ENCODE measurements around the gene FCHSD2. TPM values are rescaled to one million over a fixed set of nuclear protein-coding genes. Genes with fewer than 3 reads are reported as not detected.

The FCHSD2 gene
- total and polyA plus RNA-seq, 2 of the 13 experiments (the other 11 are each of a cell fraction or from before 2014, with no cell fraction given), result 20.5 to 24.8 TPM

- Histone ChIP-seq H3K27ac (ENCODE audit: extremely low read length, insufficient read depth, low read length) (no peak overlapping the region), H3K9ac (ENCODE audit: insufficient read depth, low read depth, low read length) (no peak overlapping the region), H3K36me3 (replicated peaks in 1 of 2; ENCODE audit: control insufficient read depth in 1 of 2, insufficient read depth in 2 of 2, low read length in 2 of 2) (peaks cover 44 to 88% of the 10 kb centered on the region in 2 experiments), H2AFZ (ENCODE audit: low read length) (no peak overlapping the region), H3K9me3 (ENCODE audit: low read length) (no peaks in the 10 kb centered on the region), H3K4me3 (replicated peaks in 1 of 3; ENCODE audit: insufficient read depth in 1 of 3, low read depth in 2 of 3, low read length in 3 of 3) (no peak overlapping the region), H4K20me1 (ENCODE audit: insufficient read depth, low read length) (no peaks in the 10 kb centered on the region), H3K79me2 (ENCODE audit: insufficient read depth, low read length) (no peaks in the 10 kb centered on the region), H3K4me2 (ENCODE audit: low read depth, low read length) (no peak overlapping the region), H3K4me1 (ENCODE audit: insufficient read depth, low read length) (no peaks in the 10 kb centered on the region), H3K27me3 (ENCODE audit: control insufficient read depth in 1 of 2, insufficient read depth in 2 of 2, low read length in 2 of 2) (no peaks in the 10 kb centered on the region)
- POLR2A ChIA-PET, result interaction anchor here (0.6 kb wide), 1 partner anchor 832 kb away, joined by 4 read pairs; no protein-coding TSS in a partner anchor
- BruUV-seq (replicated peaks), result no TSS peak
- CTCF ChIA-PET (ENCODE audit: low intra/inter-chr PET ratio, low total read pairs), result no interaction called here
- over 99% methylated on average over 4 of the region's 4 CpGs for WGBS (ENCODE audit: low lambda C conversion rate)
- FAIRE-seq, result no peak
- no peak for DNase-seq (ENCODE audit: low spot score)
- TF ChIP-seq ZBTB14 (CRISPR knock-in tag; IDR thresholded peaks at IDR 0.05) (no peak), CEBPB (IDR thresholded peaks at IDR 0.05; ENCODE audit: borderline replicate concordance, low read depth, low read length) (0 out of 2 replicates have a peak, but pooled peaks have one; percentile 3), CSRNP1 (CRISPR knock-in tag; IDR thresholded peaks at IDR 0.05) (no peak)
- in situ Hi-C loops (cut with HindIII; ENCODE audit: extremely low pct_ligation_motif_present, low pct_unique_long_range_greater_than_20kb), result no loop called here
- intact Hi-C loops (cut with micrococcal nuclease; ENCODE audit: unreplicated experiment), result no loop called here
- no peak for ATAC-seq
These were observed 301.3 kb downstream of the FCHSD2 start for GRCh38 chr11:72840780-72841179.

- H4K20me1 ChIP-seq (ENCODE audit: insufficient read depth, low read length), result no peaks in the 10 kb centered on the region
- no peak overlapping the region for H3K9ac ChIP-seq (ENCODE audit: insufficient read depth, low read depth, low read length)
- POLR2A ChIA-PET, result no interaction called here
- FAIRE-seq (no peak), DNase-seq (ENCODE audit: low spot score) (no peak), ATAC-seq (no peak)
- H3K4me3 ChIP-seq (replicated peaks in 1 of 3; ENCODE audit: insufficient read depth in 1 of 3, low read depth in 2 of 3, low read length in 3 of 3), result no peak overlapping the region
- intact Hi-C loops (cut with micrococcal nuclease; ENCODE audit: unreplicated experiment), result no loop called here
- WGBS (ENCODE audit: low lambda C conversion rate), result 93% methylated on average over 4 of the region's 4 CpGs
- no peak overlapping the region for H3K27ac ChIP-seq (ENCODE audit: extremely low read length, insufficient read depth, low read length)
- H3K36me3 ChIP-seq (replicated peaks in 1 of 2; ENCODE audit: control insufficient read depth in 1 of 2, insufficient read depth in 2 of 2, low read length in 2 of 2), result peaks cover 35 to 80% of the 10 kb centered on the region in 2 experiments
- H3K4me1 ChIP-seq (ENCODE audit: insufficient read depth, low read length), result no peaks in the 10 kb centered on the region
- H3K27me3 ChIP-seq (ENCODE audit: control insufficient read depth in 1 of 2, insufficient read depth in 2 of 2, low read length in 2 of 2), result no peaks in the 10 kb centered on the region
- no peak overlapping the region for H2AFZ ChIP-seq (ENCODE audit: low read length)
- H3K4me2 ChIP-seq (ENCODE audit: low read depth, low read length), result no peak overlapping the region
- H3K9me3 ChIP-seq (ENCODE audit: low read length), result no peaks in the 10 kb centered on the region
- CTCF ChIA-PET (ENCODE audit: low intra/inter-chr PET ratio, low total read pairs), result no interaction called here
- in situ Hi-C loops (cut with HindIII; ENCODE audit: extremely low pct_ligation_motif_present, low pct_unique_long_range_greater_than_20kb), result no loop called here
- H3K79me2 ChIP-seq (ENCODE audit: insufficient read depth, low read length), result no peaks in the 10 kb centered on the region
- BruUV-seq (replicated peaks), result no TSS peak
- TF ChIP-seq SIX1 (CRISPR knock-in tag; IDR thresholded peaks at IDR 0.05; ENCODE audit: borderline replicate concordance) (no peak), NCOA5 (CRISPR knock-in tag; IDR thresholded peaks at IDR 0.05) (no peak), ZFP41 (CRISPR knock-in tag; IDR thresholded peaks at IDR 0.05; ENCODE audit: borderline replicate concordance) (no peak), THYN1 (CRISPR knock-in tag; IDR thresholded peaks at IDR 0.05; ENCODE audit: borderline replicate concordance, low read depth) (no peak), USF2 (IDR thresholded peaks at IDR 0.05; ENCODE audit: low read depth, low read length) (no peak), USF2 (CRISPR knock-in tag; IDR thresholded peaks at IDR 0.05; ENCODE audit: borderline replicate concordance) (no peak), ZNF713 (CRISPR knock-in tag; IDR thresholded peaks at IDR 0.05) (no peak), ZNF790 (CRISPR knock-in tag; IDR thresholded peaks at IDR 0.05; ENCODE audit: borderline replicate concordance) (no peak)
- TF ChIP-seq, protein P1, sequence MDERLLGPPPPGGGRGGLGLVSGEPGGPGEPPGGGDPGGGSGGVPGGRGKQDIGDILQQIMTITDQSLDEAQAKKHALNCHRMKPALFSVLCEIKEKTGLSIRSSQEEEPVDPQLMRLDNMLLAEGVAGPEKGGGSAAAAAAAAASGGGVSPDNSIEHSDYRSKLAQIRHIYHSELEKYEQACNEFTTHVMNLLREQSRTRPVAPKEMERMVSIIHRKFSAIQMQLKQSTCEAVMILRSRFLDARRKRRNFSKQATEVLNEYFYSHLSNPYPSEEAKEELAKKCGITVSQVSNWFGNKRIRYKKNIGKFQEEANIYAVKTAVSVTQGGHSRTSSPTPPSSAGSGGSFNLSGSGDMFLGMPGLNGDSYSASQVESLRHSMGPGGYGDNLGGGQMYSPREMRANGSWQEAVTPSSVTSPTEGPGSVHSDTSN (CRISPR knock-in tag; IDR thresholded peaks at IDR 0.05), result no peak
These were observed 303.3 kb downstream of the FCHSD2 start for GRCh38 chr11:72838691-72839305.
